EL (cell line): ENCODE results near the gene VAMP5.
"Not testable (repeated sequence)": the region's sequence is repeated elsewhere in the genome, so short reads cannot be mapped to it uniquely, and the experiment has no call there.

Experiments used
- DNase-seq: peaks from one replicate; pipeline ENCODE4 v3.0.0-alpha.2; 2016

VAMP5 gene

DNA sequence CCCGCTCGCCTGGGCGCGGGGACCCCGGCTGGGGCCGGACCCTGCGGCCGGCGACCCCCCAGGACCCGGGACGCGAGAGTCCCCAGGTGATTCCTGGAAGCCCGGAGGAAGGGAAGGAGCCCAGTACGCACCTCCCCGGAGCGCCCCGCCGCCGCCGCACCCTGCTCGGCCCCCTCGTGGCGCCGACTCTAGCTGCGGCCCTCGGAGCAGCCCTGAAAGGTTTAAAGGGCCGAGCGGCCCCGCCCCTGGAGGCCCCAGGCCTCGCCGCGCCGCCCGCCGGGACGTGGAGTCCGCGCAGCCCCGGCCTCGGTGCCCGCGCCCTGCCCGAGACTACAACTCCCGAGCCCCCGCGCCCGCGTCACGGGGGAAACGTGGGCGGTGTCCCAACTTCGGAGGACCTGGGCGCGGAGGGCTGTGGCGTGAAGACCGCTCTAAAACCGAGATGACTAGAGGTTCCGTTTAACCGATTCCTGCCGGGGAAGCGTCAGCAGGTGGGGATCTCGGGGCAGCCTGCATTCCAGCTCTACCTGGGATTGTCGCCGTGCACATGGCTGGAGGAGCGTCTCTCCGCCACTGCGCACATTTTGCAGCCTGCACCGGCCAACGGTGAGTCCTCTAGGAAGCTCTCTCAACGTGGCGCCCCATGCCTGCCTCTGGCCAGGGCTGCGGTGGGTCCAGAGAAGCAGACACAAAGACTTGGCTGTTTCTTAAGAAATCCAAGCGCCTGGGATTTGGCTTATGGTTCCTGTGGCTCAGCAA, 18.4 kb downstream of the VAMP5 start, which contains the start of gene TMEM150A:
Gene TMEM150A, minus strand, starts transcription at position 223 of the 759 bp plus-strand sequence. CDS start 750 bp downstream, outside the sequence.
- DNase-seq, result peak; percentile 88

DNA sequence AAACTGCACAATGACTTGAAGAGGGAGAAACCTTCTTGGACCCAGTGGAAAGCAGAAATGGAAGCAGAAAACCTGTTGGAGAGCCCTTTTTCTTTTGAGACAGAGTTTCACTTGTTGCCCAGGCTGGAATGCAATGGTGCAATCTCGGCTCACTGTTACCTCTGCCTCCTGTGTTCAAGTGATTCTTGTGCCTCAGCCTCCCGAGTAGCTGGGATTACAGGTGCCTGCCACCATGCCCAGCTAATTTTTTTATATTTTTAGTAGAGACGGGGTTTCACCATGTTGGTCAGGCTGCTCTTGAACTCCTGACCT, 19.9 kb downstream of the VAMP5 start:
- not testable (repeated sequence) for DNase-seq

DNA sequence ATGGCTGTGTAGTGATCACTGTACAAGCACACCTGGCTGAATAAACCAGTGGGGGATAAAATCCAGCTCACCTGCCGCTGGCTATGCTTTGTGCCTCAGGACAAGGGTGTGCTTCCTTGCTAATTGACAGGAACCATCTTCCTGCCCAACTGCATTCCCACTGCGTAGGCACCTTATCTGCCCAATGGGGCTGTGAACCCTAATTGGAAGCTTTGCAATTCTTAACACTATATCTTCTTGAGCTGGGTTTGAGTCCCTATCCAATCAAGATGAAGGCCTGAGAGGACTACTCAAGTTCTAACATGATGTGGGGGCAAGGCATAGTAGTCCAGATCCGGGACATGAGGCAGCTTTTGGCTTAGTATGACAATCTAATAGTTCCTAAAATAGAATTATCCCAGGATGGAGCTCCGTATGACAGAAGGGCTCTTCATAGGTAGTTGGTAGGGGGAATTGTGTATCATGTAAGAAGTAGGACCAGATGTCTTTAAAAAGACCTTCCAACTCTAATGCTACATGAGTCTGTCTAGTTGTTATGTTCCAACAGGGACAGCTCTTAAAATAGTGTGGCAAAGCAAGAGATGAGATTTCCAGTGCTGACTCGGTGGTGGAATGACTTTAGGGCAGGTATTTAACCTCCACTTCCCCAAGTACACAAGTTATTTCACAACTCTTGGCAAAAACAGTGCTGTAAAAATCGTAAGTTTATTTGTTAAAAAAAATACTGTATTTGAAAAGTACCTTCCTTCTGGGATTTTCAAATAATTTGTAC, 20.5 kb downstream of the VAMP5 start:
- DNase-seq, result no peak

DNA sequence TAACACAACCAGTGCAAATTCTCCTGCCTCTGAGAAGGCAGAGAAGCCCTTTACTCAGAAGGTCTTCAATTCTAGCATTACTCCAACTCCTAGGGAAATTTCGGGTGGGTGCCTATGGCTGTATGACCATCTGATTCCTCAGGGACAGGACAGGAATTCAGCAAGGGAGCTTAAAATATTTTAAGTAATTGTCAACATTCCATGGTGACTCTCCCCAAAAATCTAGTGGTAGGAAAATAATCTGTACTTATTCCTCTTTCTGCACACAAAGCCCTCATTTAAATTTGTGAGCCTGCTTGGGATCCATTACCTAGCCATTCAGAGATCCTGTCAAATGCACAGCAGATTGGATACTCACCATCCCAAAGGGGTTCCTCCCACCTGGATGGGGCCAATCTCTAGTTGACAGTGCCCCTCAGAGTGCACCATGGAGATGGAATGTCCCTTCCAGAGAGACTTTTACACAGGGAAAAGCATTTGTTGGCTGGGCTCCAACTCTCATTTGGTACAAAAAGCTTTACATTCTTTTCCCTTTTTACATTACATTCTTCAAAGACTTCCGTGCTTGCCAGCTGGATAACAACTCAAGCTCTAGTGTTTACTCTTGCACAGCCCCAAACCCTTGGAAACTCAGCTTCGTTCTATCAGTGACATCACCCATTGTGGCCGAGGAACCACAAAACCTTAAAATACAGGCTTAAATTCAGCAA, 21.3 kb downstream of the VAMP5 start:
- DNase-seq, result peak; percentile 84

DNA sequence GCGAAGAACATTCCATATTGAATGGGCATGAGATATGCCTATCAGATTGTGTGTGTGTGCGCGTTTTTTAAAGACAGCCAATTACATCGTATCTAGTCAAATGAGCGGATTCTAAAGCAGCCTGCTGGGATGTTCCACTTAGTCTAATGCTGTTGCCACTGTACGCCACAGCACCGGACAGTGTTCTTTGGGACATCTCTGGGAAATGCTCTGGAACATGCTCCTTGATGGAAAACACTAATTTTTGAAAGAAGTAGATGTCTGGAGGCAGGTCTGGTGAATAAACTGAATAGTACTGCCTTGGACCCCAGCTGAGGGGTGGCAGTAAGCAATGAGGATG, 21.9 kb downstream of the VAMP5 start:
- no peak for DNase-seq

DNA sequence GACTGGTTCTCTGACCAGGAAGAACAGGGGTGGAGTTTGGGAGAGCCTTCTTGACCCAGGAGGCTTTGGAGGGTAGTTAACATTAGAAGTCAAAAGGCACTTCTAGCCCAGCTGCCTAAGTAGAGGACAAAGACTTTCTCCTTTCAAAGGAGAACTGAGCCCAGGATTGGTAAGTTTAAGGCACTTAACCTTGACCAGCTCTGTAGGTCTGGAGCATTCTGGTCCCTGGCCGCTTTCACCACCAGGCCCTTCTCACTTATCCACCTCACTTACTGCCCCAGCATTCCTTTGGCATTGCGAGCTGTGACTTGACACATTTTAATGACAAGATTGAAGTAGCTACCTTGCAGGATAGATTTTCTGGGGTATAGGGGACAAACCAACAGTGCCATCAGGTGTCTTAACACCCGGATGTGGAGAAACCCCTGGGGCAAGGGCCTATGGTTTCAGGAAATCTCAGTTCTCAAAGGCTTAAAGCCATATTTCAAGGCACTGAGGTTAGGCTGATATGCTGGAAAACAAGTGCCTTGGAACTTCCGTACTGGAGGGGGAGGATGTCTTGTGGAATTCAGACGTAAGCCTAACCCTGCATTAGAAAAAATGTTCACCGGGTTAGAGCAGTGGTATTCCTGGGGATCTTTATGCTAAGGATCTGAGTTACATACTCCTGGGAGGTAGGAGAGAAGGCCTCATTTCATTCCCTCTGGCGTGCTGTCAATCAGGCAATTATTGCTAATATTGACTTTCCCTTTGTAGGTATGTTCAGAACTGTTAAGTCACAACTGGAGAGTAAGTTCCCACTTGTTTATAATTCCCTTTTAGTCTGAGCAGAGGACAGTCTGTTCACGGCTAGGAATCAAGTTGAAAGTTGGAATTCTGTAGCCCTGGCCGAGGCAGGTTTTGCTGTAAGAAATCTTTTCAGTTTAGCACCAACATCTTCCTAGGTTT, 23.3 kb downstream of the VAMP5 start:
- DNase-seq, result no peak

DNA sequence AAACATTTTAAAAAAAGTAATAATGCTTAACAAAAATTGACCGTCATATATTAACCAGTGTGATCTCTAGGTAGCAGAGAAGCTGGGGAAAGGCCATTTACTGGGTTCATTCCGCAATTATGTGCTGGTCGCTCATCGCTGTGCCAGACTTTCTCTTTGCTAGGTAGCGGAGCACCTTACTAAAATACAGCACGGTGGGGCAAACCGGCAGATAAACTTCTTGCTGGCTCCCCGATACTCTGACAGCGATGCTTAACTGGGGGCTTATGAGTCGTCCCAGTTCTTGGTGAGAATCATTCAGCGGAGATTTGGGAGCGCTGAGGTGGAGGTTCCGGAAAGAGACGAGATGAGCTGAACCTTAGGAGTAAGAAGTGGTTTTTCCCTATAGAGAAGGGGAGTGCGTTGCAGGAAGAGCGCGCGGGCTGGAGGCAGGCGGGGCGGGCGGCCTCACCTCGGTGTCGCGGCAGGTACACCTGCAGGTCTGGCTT, 27.0 kb downstream of the VAMP5 start:
- peak; percentile 23 for DNase-seq

DNA sequence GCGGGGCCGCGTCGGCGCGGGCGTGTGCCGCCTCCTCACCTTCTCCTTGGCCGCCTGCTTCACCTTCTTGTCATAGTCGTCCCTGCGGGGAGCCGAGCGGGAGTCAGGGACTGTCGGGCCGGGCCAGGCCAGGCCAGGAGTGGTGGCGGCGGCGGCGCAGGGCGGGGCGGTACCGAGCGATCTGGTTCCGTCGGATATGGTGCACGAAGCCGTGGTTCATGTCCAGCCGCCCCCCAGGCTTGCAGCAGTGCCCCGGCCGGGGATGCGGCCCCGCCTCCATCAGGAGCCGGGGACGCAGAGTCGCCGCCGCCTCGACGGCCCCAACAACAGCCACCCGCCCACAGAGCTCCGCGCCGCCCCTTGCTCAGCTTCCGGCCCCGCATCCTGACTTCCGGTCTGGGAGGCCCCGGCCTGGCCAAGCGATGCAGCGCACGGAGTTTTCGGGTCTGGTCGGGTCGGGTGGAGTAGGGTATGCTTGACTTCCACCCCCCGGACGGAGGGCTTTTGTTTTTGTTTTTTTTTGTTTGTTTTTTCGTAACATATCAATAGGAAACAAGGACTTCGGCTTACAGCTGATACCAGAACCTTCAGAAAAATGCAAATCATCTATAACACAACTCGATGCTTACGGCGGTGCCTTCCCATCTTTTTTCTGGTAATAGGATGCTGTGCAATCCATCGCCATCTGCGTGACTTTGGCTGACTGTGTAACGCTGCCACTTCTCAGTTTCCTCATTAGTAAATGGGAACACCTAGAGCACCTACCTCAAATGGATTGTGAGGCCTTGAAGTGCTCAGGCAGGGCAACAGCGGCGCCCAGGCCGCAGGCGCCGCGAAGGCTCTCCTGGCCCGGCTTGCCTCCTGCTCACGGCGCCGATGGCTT, 27.7 kb downstream of the VAMP5 start, which contains the start of gene C2orf68:
Gene C2orf68, minus strand, starts transcription at position 362 of the 883 bp plus-strand sequence. Its CDS starts 82 bp downstream, at position 280.
- DNase-seq, result peak; percentile 88

DNA sequence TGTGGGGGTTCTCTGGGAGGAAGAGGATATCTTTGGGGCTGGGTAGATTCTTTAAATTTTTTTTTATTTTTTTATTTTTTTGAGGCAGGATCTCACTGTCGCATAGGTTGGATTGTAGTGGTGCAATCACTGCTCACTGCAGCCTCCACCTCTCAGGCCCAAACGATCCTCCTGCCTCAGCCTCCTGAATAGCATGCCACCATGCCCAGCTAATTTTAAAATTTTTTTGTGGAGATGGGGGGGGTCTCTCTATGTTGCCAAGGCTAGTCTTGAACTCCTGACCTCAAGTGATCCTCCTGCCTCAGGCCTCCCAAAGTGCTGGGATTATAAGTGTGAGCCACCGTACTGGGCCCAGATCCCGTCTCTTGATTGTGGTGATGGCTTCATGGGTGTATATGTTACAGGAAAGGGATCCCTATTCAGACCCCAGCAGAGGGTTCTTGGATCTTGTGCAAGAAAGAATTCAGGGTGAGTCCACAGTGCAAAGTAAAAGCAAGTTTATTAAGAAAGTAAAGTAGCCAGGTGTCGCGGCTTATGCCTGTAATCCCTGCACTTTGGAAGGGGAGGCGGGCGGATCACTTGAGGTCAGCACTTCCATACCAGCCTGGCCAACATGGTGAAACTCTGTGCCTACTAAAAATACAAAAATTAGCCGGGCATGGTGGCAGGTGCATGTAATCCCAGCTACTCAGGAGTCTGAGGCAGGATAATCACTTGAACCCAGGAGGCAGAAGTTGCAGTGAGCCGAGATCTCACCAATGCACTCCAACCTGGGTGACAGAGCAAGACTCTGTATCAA, 29.7 kb downstream of the VAMP5 start:
- DNase-seq, result no peak

DNA sequence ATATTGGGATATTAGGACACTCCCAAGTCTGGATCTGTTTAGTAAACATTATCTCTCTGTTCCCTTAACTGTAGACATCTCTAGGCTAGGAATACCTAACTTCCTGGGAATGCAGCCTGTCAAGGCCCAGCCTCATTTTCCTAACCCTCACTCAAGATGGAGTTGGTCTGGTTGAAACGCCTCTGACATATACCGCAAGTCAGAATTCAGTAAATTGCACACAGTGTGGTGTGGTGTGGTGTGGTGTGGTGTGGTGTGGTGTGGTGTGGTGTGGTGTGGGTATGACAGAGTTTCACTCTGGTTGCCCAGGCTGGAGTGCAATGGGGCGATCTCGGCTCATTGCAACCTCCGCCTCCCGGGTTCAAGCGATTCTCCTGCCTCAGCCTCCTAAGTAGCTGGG, 30.5 kb downstream of the VAMP5 start:
- not testable (repeated sequence) for DNase-seq

DNA sequence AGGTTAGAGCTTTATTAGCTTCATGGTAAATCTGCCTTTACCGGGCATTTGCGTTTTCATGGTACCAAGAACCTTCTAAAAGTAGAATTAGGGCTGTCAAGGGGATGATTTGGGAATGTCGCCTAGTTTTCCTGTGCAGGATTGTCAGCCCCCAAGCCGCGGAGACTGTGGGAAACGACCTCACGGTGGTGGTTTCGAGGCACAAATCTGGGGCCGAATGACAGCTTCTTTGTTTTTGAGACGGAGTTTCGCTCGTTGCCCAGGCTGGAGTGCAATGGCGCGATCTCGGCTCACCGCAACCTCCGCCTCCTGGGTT, 31.1 kb downstream of the VAMP5 start:
- no peak for DNase-seq

DNA sequence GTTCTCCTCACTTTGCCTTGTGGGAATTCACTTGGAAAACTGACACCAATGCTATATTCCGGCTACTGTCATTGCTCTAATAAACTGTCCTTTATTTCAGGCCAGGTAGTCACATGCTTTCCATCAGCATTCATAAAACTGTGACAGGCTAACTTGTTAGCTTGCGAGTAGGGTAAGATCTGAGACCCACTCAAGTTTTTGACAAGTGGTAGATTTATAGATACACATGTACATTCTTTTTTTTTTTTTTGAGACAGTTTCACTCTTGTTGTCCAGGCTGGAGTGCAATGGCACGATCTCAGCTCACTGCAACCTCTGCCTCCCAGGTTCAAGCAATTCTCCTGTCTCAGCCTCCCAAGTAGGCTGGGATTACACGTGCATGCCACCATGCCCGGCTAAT, 33.5 kb downstream of the VAMP5 start:
- DNase-seq, result not testable (repeated sequence)

DNA sequence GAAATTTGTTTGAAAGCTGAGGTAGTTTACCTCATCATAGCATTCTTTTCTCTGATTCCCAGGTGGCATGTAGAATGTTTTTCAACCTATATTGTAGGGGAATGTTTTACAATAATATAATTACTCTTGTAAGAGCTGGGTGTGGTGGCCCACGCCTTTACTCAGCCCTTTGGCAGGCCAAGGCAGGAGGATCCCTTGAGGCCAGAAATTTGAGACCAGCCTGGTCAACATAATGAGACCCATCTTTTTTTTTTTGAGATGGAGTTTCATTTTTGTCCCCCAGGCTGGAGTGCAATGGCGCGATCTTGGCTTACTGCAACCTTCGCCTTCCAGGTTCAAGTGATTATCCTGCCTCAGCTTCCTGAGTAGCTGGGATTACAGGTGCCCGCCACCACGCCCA, 35.4 kb downstream of the VAMP5 start:
- DNase-seq, result no peak

DNA sequence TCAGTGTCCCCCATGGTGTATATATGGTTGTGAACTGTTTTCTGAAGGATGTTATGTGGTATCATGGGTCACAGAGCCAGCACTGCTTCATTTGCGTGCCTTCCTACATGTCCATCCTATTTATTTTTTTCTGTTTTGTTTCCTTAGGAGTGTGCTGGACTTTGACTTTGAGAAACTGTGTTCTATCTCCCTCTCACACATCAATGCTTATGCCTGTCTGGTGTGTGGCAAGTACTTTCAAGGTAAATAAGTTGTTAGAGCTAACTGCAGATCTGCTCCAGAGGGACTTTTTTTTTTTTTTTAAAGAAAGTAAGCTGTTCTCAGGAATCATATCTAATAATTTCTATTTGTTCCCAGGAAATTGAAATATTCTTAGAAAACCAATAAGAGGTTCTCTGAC, 37.1 kb downstream of the VAMP5 start:
- DNase-seq, result no peak

DNA sequence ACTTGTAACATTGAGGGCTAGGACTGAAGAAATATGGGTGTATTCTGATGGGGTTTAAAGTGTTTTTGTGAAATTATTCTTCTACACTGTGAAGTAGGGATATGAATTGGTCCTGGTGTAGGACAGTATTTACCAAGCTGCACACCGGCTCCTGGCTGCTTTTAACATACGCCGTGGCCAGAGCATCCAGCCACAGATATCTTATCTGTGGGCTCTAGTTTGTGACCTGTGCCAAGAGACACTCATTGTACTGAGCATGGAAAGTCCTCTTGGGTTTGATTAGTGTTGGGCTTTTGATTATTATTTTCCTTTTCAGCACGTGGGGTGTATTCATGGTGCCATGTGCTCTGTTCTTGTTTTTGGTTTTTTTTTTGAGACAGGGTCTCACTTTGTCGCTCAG, 39.8 kb downstream of the VAMP5 start:
- no peak for DNase-seq

DNA sequence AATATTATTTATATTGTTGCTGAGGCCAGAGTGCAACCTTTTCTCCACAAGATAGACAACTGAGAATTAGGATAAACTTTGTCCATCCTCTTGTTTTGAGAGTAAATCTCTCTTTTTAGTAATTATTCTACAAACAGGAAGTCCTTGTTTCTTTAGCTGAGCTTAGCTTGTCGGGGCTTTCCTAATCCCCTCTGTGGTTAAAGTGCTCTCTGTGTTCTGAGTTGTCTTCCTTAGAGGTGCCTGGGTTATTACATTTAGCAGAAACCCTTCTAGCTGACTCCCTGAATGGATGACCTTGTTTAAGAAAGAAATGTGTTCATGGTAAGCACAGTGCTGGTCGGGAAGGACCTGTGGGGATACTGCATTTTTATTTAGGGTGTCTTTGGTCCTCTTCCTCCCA, 44.4 kb downstream of the VAMP5 start:
- no peak for DNase-seq

DNA sequence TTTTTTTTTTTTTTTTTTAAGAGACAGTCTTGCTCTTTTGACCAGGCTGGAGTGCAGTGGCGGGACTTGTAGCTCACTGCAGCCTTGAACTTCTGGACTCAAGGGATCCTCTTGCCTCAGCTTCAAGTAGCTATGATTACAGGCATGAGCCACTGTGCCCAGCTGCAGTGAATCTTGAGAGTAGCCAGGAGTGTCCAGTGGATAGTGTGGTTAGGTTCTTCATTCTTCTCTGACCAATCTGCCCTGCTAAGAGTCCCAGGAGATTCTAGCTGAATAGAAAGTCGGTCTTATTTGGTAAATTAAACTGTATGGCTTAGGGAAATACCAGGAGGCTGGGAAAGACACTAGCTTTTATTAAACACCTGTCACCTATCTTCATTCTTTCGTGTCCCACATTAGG, 47.1 kb downstream of the VAMP5 start:
- DNase-seq, result no peak

DNA sequence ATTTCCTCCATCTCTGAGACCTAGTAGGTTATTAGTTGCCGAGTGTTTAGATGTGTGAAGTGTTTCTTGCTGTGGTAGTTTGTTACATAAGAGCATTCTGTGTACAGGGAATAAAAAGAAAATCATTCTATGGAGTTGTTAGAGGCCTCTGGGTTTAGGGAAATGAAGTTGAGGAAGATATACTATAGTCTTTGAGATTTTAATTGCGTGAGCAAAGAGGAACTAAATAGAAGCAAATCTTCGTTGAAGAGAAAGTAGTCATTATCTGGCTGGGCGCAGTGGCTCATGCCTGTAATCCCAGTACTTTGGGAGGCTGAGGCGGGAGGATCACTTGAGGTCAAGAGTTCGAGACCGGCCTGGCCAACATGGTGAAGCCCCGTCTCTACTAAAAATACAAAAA, 50.8 kb downstream of the VAMP5 start:
- no peak for DNase-seq

DNA sequence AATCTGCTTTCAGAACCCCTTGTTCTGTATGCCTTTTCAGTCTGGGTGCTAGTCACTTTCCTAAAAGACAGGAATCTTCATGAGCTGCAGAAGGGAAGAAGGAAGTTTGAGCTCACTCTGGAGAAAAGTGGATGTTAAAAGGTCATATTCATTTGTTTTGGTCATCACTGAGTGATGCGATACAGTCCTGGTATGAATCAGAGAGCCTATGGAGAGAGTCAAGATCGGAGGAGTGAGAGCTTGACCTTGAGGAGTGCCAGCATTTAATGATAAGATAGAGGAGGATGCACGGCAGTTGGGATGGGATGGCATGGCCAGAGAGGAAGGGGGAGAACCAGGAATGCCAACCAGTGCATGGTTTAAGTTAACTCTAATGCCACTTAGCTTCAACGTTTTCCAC, 51.4 kb downstream of the VAMP5 start:
- DNase-seq, result peak; percentile 35

DNA sequence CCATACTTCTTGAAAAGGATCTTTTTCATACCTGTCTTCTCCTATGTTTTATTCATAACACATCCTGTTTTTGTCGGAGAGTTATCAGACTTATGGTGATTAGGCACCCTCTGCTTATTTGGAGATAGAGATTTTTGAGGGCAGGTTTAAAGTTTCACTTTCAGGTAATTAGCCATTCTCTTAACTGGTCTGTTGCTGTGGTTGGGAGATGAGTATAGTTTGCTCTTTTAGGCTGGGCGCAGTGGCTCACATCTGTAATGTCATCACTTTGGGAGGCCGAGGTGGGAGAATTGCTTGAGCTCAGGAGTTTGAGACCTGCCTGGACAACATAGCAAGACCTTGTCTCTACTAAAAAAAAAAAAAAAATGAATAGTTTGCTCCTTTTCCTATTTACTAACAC, 58.5 kb downstream of the VAMP5 start:
- no peak for DNase-seq
